KOPT-K1 (cell line): ENCODE results near the gene TTC7B.

Experiments used
- H3K27ac ChIP-seq: fragments of 200-600 bp; sonication (generic); 2 replicates; pipeline ENCODE4 v1.5.1; 2016; ENCODE audit warnings: antibody characterized with exemption, mild to moderate bottlenecking, low read depth, low read length; ENCODE audit not compliant: poor library complexity, severe bottlenecking
- H3K36me3 ChIP-seq: fragments of 200-600 bp; sonication (generic); 2 replicates; pipeline ENCODE4 v1.5.1; 2017; ENCODE audit warnings: antibody characterized with exemption, mild to moderate bottlenecking, low read length, moderate library complexity; ENCODE audit not compliant: insufficient read depth
- H3K9me3 ChIP-seq: fragments of 200-600 bp; sonication (generic); 2 replicates; pipeline ENCODE4 v1.5.1; 2017; ENCODE audit warnings: antibody characterized with exemption, low read length, mild to moderate bottlenecking; ENCODE audit not compliant: insufficient read depth, poor library complexity, severe bottlenecking

TTC7B gene

DNA sequence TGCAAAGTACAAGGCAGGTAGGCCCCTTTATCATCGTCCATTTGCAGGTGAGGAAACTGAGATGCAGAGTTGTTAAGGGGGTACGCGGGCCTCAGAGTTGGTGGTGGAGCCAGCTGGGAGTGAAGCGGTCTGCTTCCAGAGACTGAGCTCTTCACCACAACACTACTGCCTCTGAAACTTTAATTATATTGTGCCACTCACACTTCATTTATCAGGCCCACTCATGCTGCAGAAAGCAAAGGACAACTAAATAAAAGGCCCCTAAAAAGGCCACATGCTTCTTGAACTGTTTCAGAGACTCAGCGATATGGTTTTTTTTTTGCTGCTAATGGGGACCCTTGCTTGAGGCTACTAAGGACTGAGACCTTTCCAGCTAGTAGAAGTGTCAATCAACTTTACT lies 153.1 kb downstream of the TTC7B start:
- Histone ChIP-seq H3K27ac (no peak overlapping the region), H3K9me3 (no peaks in the 10 kb centered on the region), H3K36me3 (no peaks in the 10 kb centered on the region)

GRCh38 chr14:90661866-90662265 lies 154.4 kb downstream of the TTC7B start:
- no peaks in the 10 kb centered on the region for H3K9me3 ChIP-seq
- no peak overlapping the region for H3K27ac ChIP-seq
- H3K36me3 ChIP-seq = no peaks in the 10 kb centered on the region

DNA sequence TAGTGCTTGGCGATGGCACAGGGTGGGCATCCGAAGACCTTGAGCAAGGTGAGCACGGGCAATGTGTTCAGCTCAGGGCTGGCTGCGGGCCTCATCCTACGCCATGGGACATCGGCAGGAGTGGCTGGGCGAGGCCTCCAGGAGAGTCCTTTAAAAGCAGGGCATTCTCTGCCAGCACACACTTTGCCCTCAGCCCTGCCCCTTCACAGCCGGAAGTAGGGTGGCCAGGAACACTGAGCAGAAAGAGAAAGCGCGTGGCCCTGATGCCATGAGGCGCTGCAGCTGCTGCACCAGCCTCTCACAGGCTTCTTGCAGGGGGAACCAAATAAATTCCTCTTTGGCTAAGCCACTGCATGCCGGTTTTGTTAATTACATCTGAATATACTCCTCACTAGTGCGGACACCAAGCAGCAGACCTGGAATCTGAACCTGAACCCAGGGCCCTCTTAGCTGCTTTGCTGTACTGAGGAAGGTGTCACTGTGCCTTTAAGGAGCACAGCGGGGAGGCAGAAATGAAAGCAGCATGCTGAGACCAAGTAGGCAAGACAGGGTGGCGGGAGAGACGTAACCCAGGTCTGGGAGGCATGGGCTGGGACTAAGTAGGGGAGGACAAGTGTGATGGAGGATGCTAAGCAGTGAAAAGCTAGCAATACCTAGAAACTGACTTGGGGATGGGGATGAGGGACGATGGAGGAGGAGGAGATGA lies 155.2 kb downstream of the TTC7B start:
- Histone ChIP-seq H3K9me3 (no peaks in the 10 kb centered on the region), H3K27ac (no peak overlapping the region), H3K36me3 (no peaks in the 10 kb centered on the region)

DNA sequence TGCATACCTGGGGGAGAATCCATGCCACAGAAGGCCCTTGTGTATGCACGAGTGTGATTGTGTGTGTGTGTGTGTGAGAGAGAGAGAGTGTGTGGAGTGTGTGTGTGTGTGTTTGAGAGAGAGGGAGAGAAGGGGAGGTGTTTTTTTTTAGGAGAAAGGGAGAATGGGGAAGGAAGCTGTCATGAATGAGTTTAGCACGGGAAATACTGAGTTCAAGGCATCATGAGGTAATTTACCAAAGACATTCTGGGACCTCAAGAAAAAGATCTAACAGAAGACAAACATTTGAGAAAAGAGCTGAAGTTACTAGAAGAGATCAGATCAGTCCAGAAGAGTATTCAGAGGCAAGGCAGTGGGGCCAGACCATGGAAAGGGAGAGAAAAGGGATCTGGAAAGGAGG lies 157.1 kb downstream of the TTC7B start:
- Histone ChIP-seq H3K36me3 (no peaks in the 10 kb centered on the region), H3K9me3 (no peaks in the 10 kb centered on the region), H3K27ac (no peak overlapping the region)

GRCh38 chr14:90658541-90658967 lies 157.7 kb downstream of the TTC7B start:
- no peaks in the 10 kb centered on the region for H3K9me3 ChIP-seq
- no peak overlapping the region for H3K27ac ChIP-seq
- no peaks in the 10 kb centered on the region for H3K36me3 ChIP-seq

DNA sequence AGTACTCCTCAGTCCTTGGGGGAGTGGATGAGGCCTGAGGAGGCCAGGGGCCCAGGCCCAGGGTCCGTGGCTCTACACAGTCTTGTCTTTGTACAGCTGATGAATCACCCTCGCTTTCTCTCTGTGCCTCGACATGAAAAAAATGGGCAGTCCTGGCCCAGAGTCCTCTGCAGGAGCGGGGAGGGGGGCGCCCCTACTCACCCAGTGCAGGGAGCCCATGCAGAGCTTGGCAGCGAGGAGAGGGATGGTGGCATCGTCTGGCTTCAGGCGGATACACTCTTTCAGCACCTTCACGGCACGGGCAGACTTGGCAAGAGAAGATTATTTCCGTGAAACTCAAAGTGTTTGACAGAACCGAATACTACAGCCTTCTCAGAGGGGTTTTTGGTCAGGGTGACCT lies 159.3 kb downstream of the TTC7B start:
- Histone ChIP-seq H3K9me3 (no peaks in the 10 kb centered on the region), H3K36me3 (no peaks in the 10 kb centered on the region), H3K27ac (no peak overlapping the region)

- H3K27ac ChIP-seq = no peak overlapping the region
- H3K9me3 ChIP-seq = no peaks in the 10 kb centered on the region
- H3K36me3 ChIP-seq = no peaks in the 10 kb centered on the region
Observed at GRCh38 chr14:90655829-90656228, 160.4 kb downstream of the TTC7B start.

GRCh38 chr14:90654831-90655276 lies 161.4 kb downstream of the TTC7B start:
- no peaks in the 10 kb centered on the region for H3K36me3 ChIP-seq

DNA sequence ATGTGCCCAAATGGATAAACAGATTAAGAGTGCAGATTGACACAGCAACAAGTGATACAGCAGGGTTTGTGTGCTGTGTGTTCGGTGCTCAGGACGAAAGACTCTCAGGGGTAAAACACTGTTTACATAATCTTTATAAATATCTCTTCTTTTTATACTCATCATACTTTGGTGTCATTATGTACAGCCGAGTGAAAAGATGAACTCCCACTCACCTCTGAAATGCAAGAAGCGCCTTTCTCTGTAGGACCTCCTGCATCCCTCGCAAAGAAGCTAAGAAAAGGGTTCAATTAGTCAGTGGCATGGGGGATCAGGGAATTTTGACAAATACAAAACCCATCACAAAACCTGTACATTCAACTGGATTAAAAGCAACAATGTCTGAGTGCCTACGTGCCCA lies 163.6 kb downstream of the TTC7B start:
- no peaks in the 10 kb centered on the region for H3K36me3 ChIP-seq
- H3K27ac ChIP-seq = no peak overlapping the region
- H3K9me3 ChIP-seq = no peaks in the 10 kb centered on the region

More at GRCh38 chr14:90654831-90655276, 161.4 kb downstream of the TTC7B start:
- no peaks in the 10 kb centered on the region for H3K9me3 ChIP-seq
- no peak overlapping the region for H3K27ac ChIP-seq

DNA sequence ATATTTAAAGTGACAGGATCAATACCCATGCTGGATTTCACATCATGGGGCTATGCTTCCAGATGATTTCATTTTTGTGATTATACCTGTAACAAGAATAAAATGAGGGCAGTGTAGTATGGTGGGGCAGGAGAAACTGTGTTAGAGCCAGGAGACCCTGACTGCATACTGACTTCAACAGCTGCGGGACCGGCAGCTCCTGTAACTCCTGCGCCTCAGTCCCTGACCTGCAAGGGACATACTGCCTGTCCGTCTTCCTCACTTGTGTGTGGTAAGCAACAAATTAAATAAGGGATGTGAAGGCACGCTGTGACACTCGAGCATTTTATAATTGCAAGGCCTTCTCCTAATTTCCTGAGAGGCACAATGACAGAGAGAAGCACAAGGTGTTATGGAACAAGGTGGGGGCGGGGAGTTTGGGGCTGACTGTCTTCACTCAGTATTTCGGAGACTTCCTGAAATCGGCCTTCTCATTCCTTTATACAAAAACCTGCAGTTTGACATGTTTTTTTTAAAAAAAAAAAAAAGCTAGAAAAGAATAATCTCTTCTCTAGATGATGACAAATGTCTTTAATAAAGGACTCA lies 164.2 kb downstream of the TTC7B start:
- no peak overlapping the region for H3K27ac ChIP-seq
- H3K36me3 ChIP-seq = no peaks in the 10 kb centered on the region
- no peaks in the 10 kb centered on the region for H3K9me3 ChIP-seq

DNA sequence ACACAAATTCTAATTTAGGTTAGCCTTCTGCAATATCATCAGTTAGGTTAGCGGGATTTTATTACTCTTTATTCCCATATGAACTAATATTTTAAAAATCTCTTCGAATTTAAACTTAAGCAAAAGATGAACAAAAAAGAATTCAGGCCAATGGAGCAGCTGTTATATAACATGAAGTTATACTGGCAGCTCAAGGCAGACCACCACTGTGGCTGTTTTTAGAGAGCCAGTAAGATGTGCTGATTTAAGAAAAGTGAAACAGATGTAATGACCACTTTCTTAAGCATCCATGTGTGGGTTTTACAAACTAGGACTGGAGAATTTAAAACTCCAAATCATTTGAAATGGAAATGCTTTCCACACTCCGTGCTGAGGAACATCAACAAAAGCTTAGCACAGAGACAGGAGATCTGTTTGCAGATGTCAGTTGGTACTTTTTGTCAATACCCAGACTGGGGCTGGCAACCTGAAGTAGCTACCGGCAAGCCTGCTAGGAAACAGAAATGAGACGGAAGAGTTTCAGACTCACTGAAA lies 164.9 kb downstream of the TTC7B start:
- H3K36me3 ChIP-seq = no peaks in the 10 kb centered on the region
- H3K9me3 ChIP-seq = no peaks in the 10 kb centered on the region
- no peak overlapping the region for H3K27ac ChIP-seq

DNA sequence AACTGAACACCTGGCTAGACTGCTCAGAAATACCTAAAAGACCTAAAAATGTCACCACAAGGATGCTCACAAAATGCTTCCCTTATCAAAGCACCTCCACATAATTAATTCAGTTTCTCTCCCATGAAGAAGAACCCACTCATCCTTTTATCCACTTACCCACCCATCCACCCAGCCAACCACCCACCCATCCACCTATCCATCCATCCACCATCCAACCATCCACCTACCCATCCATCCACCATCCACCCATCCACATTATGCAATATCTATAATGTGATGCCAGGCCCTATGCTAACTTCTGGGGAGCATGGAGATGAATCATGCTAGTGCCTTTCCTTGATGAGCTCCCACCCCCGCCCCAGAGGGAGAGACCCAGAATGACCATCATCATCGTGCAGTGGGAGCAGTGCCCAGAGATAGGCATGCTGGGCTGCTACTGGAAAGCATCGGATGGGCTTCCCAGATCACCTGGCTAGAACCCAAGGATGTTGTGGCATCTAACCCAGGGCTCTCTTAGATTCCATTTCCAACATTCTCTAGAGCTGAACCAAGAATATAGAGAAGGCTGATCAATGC lies 166.6 kb downstream of the TTC7B start:
- H3K36me3 ChIP-seq = no peaks in the 10 kb centered on the region
- H3K9me3 ChIP-seq = no peaks in the 10 kb centered on the region
- H3K27ac ChIP-seq = no peak overlapping the region

GRCh38 chr14:90649083-90649482 lies 167.1 kb downstream of the TTC7B start:
- H3K9me3 ChIP-seq = no peaks in the 10 kb centered on the region
- H3K27ac ChIP-seq = no peak overlapping the region
- H3K36me3 ChIP-seq = no peaks in the 10 kb centered on the region

- H3K36me3 ChIP-seq = no peaks in the 10 kb centered on the region
- H3K9me3 ChIP-seq = no peaks in the 10 kb centered on the region
- no peak overlapping the region for H3K27ac ChIP-seq
Observed at GRCh38 chr14:90648421-90648820, 167.8 kb downstream of the TTC7B start.

DNA sequence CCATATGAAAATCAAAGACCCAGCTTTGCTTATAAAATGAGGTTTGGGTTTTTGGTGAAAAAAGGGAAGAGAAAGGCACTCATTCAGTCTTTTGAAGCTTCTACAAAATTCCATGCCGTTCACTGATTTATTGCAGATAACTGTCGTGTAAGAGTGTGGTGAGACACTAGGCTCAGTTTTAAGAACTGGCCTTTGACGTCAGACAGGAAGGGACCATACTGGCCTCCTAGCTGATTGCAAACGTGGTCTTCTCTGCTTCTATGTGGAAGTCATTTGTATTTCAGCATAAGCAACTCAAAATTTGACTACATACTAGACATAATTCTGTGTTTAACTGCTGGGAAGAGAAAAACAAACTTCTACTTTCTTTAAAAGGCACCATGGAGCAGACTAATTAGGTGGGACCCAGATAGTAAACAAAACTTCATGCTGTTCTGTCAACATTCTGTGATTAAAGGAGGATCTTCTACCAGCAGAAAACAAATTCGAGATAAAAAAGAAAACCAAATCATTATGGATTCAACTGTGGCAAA lies 168.7 kb downstream of the TTC7B start:
- H3K27ac ChIP-seq = no peak overlapping the region
- H3K36me3 ChIP-seq = no peaks in the 10 kb centered on the region
- no peaks in the 10 kb centered on the region for H3K9me3 ChIP-seq
